Adrenal gland (tissue), 12 donors: ENCODE data around the gene ZBTB7C. TPM values are rescaled to one million over a fixed set of nuclear protein-coding genes. Genes with fewer than 3 reads are reported as not detected.
A peak's percentile ranks its signal among the peaks of the same experiment; 100 is the strongest.

Experiments used
- DNase-seq, 7 donors: peaks; one replicate each; pipeline ENCODE4 v3.0.0-alpha.2; 2019 to 2020
- H3K27ac ChIP-seq, 5 donors: fragments of 200-600 bp; sonication (generic) in 4 of 5; 1 replicate in 3 of 5; 2 replicates in 2 of 5; pipeline versions ENCODE4 v1.5.1 to v1.8.0; 2016 to 2020; ENCODE audit warnings: mild to moderate bottlenecking in 1 of 5
- H3K27me3 ChIP-seq: fragments of 200-600 bp; 2 replicates; pipeline ENCODE4 v1.8.0; 2021
- H3K36me3 ChIP-seq, 2 donors: fragments of 200-600 bp; replicated peaks in 1 of 2; 1 replicate in 1 of 2; 2 replicates in 1 of 2; pipeline versions ENCODE4 v1.5.1 to v1.8.0; 2018 to 2022
- H3K4me1 ChIP-seq, 2 donors: fragments of 200-600 bp; replicated peaks in 1 of 2; 1 replicate in 1 of 2; 2 replicates in 1 of 2; pipeline versions ENCODE4 v1.5.1 to v1.8.0; 2018 to 2021
- H3K4me3 ChIP-seq, 4 donors: fragments of 200-600 bp; sonication (generic) in 3 of 4; one replicate each; pipeline ENCODE4 v1.5.1; 2016 to 2018
- H3K9me3 ChIP-seq, 3 donors: fragments of 200-600 bp; sonication (generic) in 1 of 3; replicated peaks in 1 of 3; 1 replicate in 2 of 3; 2 replicates in 1 of 3; pipeline versions ENCODE4 v1.5.1 to v1.8.0; 2016 to 2021
- CTCF ChIP-seq, 6 experiments: fragments of 450-650 bp in 4 of 6; fragments of 200-600 bp in 2 of 6; sonication (generic) in 1 of 6; IDR thresholded peaks; 1 replicate in 5 of 6; 2 replicates in 1 of 6; pipeline versions ENCODE4 v1.5.1 to v1.8.0; 2016 to 2021; ENCODE audit warnings: antibody characterized with exemption in 6 of 6, mild to moderate bottlenecking in 2 of 6, moderate library complexity in 1 of 6
- POLR2A ChIP-seq, 2 donors: fragments of 450-650 bp; IDR thresholded peaks; one replicate each; pipeline ENCODE4 v1.6.1; 2017; ENCODE audit warnings: antibody characterized with exemption in 2 of 2, mild to moderate bottlenecking in 2 of 2, moderate library complexity in 1 of 2
- WGBS, 4 donors: extraction: QIAGEN DNeasy Blood & Tissue Kit in 2 of 4; methylation state at CpG; one replicate each; pipeline versions ENCODE4 v1.1.5 to v1.1.7; 2013 to 2017; 5-methylcytosine and 5-hydroxymethylcytosine counted together
- intact Hi-C, 2 donors: fragments of 100-400 bp; cut with DNase I; formaldehyde crosslinking; loops; one replicate each; pipeline versions ENCODE4 v1.14.1 to v1.15.0; 2022 to 2023
- polyA plus RNA-seq, 3 donors: library from polyadenylated mRNA; stranded (reverse); fragments of 200-250 nt in 2 of 3; fragments of 350-450 nt in 1 of 3; fragmentation: Illumina TruSeq in 1 of 3; extraction: RNeasy Lipid Tissue Mini Kit (QIAGEN cat#74804) in 1 of 3; gene quantifications; one replicate each; pipeline ENCODE4 v1.2.3, GENCODE V29; 2013 to 2014
- total RNA-seq, 9 donors: library from RNA; depleted of rRNA in 4 of 9; stranded (reverse); fragments of >200 nt in 4 of 9; fragments of 120-200 nt in 1 of 9; fragmentation: NEBNext Ultra II Directional in 1 of 9; extraction: Animal tissue kit (Norgen Biotek cat#: 25700) in 1 of 9; gene quantifications; one replicate each; pipeline versions ENCODE4 v1.1.0 to v1.2.4, GENCODE V29; 2013 to 2023
- donor health status: healthy with polysubstance abuse.
- donor health status: Bipolar disorder and iron deficiency.
- donor health status: DM: yes; HTN: yes; CAD: no.
- donor health status: DM: no; HTN: no; CAD: no.
- donor health status: DM: no; HTN: no; CAD: no.
- donor health status: DM: yes; HTN: yes; CAD: no.

ZBTB7C gene
- total and polyA plus RNA-seq, 12 donors = 5.2 to 42.8 (median 26.8) TPM

GRCh38 chr18:48263914-48264902 is 145.0 kb downstream of the ZBTB7C start:
- DNase-seq = peak in 1 of 7 donors; percentile 63
- 83 to 90% (median 84%) methylated on average over 11 of the region's 11 CpGs for WGBS, 4 donors
- no peak for TF ChIP-seq POLR2A (IDR thresholded peaks at IDR 0.05)
- no peak for TF ChIP-seq CTCF (IDR thresholded peaks at IDR 0.05)
- H3K9me3 ChIP-seq = no peaks in the 10 kb centered on the region
- H3K4me1 ChIP-seq = no peaks in the 10 kb centered on the region
- no peaks in the 10 kb centered on the region for H3K27me3 ChIP-seq
- peak overlapping the region in 1 of 5 donors; percentile 34 for H3K27ac ChIP-seq
- no peaks in the 10 kb centered on the region for H3K36me3 ChIP-seq
- intact Hi-C loops = loop anchor here in 1 of 2 donors (10.0 kb wide), 1 partner anchor 51 kb away; no protein-coding TSS in a partner anchor
- H3K4me3 ChIP-seq = no peak overlapping the region

- Histone ChIP-seq H3K9me3 (no peaks in the 10 kb centered on the region), H3K4me3 (no peak overlapping the region), H3K4me1 (no peaks in the 10 kb centered on the region), H3K36me3 (no peaks in the 10 kb centered on the region), H3K27me3 (no peaks in the 10 kb centered on the region), H3K27ac (no peak overlapping the region)
- 70 to 80% (median 71%) methylated on average over 7 of the region's 7 CpGs for WGBS, 4 donors
- intact Hi-C loops = loop anchor here in 1 of 2 donors (10.0 kb wide), 1 partner anchor 51 kb away; no protein-coding TSS in a partner anchor
- TF ChIP-seq CTCF (IDR thresholded peaks at IDR 0.05) = no peak
- no peak for TF ChIP-seq POLR2A (IDR thresholded peaks at IDR 0.05)
- DNase-seq = no peak
Observed at GRCh38 chr18:48263192-48263853, 145.9 kb downstream of the ZBTB7C start.

DNA sequence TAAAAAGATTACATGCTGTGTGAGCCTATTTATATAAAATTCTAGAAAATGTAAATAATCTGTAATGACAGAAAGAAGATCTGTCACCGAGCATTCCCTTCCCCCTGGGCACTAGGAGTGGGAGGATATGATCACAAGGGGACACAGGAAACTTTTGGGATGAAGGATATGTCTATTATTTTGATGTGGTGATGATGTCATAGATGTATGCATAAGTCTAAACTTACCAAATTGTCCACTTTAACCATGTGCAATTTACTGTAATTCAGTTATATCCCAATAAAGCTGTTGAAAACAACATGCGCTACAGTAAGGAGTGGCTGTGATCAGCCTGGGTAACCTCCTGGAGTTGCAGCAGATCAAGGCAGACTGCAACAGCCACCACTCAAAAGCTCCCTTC is 148.9 kb downstream of the ZBTB7C start:
- TF ChIP-seq POLR2A (IDR thresholded peaks at IDR 0.05) (no peak), CTCF (IDR thresholded peaks at IDR 0.05) (no peak)
- no peak overlapping the region for H3K27ac ChIP-seq
- H3K27me3 ChIP-seq = no peaks in the 10 kb centered on the region
- intact Hi-C loops = loop anchor here in 1 of 2 donors (10.0 kb wide), 1 partner anchor 55 kb away; no protein-coding TSS in a partner anchor
- H3K36me3 ChIP-seq = no peaks in the 10 kb centered on the region
- 89 to 100% (median 96%) methylated on average over 2 of the region's 2 CpGs for WGBS, 4 donors
- H3K4me1 ChIP-seq = peaks cover 0 to 5% of the 10 kb centered on the region in 2 donors
- no peak overlapping the region for H3K4me3 ChIP-seq
- H3K9me3 ChIP-seq = peaks cover 0 to 9% (median 0%) of the 10 kb centered on the region in 3 donors
- no peak for DNase-seq

DNA sequence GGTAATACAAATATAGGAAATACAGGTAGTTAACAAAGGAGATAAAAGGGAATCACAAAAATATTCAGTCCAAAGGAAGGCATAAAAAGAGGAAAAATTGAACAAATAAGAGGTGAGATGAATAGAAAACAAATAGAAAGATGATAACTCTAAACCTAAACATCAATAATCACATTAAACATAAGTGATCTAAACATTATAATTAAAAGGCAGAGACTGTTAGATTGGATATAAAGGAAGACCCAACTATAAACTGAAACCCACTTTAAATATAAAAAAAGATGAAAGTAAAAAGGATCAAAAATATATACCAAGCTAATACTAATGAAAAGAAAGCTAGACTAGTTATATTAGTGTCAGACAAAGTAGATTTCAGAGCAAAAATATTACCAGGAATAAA is 152.3 kb downstream of the ZBTB7C start:
- intact Hi-C loops = no loop called here
- peaks cover 0 to 9% (median 0%) of the 10 kb centered on the region in 3 donors for H3K9me3 ChIP-seq

More for the DNA sequence above, 152.3 kb downstream of the ZBTB7C start:
- H3K4me1 ChIP-seq = peaks cover 13 to 24% of the 10 kb centered on the region in 2 donors
- no peaks in the 10 kb centered on the region for H3K36me3 ChIP-seq
- no peak overlapping the region for H3K4me3 ChIP-seq
- TF ChIP-seq CTCF (IDR thresholded peaks at IDR 0.05) = no peak
- no peak for TF ChIP-seq POLR2A (IDR thresholded peaks at IDR 0.05)
- DNase-seq = no peak
- no peak overlapping the region for H3K27ac ChIP-seq
- no peaks in the 10 kb centered on the region for H3K27me3 ChIP-seq
